Activated CD8-positive, alpha-beta memory T cell treated with anti-CD3 and anti-CD28 coated beads, Interleukin-2, amount 50 U/mL, for 24 hours (primary cell): ENCODE measurements around the gene PPEF1.
"Not testable (repeated sequence)": the region's sequence is repeated elsewhere in the genome, so short reads cannot be mapped to it uniquely, and the experiment has no call there.

ENCODE experiments used
- DNase-seq: peaks from one replicate; pipeline ENCODE4 v3.0.0-alpha.2; 2020; ENCODE audit errors: extremely low read depth

The PPEF1 gene

DNA sequence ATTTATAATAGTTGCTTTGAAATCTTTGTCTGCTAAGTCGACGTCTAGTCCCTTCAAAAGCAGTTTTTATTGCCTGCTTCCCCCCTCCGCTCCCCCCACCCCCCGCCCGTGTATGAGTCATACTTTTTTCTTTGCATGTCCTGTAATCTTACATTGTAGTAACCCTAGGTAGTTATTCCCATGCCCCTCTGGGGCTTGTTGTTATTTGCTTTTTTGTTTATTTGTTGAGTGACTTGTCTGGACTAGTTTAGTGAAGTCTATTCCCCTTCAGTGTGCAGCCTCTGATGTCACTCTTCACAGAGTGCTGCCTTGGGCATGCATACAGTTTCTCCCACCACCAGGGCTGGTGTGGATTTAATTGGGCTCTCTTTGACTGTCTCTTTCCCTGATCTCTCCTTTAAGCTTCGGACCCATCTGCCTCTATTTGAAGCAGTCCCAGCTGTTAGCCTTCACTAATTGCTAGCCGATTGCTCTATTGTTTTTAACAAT lies 86.2 kb downstream of the PPEF1 start:
- no peak for DNase-seq

DNA sequence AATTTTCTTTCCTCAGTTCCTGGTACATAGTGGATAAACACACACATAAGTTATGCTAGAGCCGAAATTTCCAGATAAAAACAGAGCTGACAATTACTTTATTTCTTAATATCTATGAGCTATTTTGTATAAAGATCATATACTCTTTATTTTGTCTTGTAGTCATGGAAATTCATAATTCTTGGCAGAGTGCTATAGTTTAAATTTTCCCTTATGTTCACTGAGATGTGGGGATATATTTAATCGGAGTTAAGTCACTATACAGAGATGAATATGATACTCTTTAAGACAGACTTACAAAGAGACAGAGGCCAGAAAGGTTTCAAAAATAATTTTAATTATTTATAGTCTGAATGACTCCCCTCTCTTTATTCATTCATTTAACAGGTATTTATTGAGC lies 89.7 kb downstream of the PPEF1 start:
- DNase-seq: no peak

DNA sequence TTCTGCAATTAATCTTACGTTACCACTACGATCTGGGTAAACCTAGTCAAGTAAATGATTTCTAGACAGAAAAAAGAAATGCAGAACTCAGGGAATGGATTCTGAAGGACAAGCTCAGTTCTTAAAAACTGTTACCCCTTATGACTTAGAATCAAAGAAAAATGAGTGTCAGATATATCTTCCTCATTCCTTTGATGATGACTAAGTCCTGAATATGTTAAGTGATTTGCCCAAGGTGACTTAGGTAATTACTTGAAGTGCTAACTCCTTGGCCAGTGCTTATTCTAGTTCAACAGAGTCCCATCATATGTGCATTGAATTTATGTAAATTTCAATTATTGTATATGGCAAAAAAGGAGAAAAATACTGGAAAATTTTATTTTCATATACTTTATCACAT lies 92.5 kb downstream of the PPEF1 start:
- no peak for DNase-seq

DNA sequence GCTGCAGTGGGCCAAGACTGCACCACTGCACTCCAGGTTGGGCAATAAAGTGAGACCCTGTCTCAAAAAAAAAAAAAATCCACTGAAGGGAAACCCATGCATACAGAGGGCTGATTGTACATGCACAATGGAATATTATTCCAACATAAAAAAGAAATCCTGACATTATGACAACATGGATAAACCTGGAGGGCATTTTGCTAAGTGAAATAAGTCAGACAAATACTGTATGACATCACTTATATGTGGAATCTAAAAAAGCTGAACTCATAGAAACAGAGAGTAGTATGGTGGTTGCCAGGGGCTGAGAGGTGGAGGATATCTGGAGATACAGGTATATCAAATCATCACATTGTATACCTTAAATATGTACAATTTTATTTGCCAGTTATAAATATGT lies 102.2 kb downstream of the PPEF1 start:
- no peak for DNase-seq

DNA sequence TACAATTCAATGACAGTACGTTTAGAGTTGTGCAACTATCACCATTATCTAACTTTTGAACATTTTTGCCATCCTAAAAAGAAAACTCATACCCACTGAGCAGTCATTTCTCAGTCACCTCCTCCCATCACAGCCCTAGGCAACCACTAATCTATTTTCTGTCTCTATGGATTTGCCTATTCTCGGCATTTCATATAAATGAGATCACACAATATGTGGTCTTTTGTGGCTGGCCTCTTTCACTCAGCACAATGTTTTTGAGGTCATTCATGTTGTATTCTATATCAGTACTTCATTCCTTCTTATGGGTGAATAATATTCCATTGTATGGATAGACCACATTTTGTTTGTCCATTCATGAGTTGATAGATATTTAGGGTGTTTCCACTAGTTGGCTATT lies 103.0 kb downstream of the PPEF1 start:
- DNase-seq: no peak

DNA sequence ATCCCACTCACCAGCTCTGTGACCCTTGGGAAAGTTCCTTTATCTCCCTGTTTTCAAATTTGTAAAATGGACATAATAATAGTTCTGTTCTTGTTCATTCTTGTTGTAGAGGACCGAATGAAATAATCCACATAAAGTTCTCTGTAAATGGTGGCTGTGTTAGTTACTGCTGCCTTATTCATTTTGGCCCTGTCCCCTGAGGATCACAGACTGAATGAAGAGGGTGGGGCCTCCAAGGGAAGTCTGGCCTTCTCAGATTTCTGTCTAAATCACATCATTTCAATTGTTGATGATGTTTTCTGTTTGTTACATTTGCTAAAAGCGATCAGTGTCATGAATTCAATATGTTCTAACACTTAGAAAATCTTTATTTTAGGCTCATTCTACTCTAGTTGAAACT lies 117.9 kb downstream of the PPEF1 start:
- DNase-seq: no peak

DNA sequence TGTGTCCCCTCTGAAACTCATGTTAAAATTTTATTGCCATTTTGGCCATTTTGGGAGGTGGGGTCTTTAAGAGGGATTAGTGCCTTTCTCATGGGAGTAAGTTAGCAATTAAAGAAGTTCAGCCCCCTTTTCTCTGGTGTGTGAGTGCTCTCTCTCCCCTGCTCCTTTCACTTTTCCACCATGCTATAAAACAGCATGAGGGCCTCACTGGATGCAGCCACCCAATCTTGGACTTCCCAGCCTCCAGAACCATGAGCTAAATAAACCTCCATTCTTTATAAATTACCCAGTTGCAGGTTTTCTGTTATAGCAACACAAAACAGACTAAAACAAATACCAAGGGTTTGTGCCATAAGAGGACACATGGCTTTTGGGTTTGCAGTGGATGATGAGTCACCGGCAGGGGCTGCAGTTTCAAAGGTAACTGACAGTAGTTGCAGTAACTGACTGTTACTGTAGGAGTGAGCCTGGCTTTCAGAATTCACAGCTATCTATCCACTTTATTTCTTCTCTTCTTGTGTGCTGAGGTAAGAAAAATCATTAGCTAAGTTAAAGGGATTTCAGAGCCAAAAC lies 121.5 kb downstream of the PPEF1 start:
- no peak for DNase-seq

DNA sequence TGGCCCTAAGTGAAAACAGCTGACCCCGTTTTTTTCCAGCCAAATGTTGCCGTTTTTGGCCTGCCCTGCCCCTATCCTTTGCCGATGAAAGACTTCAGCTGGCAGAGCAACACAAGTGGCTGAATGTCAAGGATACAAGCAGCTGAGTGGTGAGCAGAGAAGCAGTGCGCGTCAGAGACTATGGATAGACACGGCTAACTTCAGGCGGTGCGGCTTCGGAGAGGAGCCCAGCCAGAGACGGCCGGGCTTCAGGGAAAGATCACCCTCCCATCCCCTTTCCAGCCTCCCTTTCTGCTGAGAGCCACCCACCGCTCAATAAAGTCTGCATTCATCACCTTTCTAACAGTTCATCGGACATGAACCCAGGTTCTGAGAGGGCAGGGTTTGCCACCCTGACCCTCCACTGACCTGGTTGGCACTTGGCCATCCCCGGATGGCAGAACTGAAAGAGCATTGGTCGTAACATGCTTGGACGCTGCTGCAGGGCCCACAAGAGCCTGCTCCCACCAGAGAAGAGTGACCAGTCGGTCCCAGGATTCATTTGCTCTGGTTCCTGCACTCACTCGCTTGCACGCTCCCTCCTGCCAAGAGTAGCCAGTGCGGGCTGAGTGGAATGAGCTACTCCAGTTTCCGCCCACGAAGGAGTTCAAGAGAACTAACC lies 125.8 kb downstream of the PPEF1 start:
- no peak for DNase-seq

- not testable (repeated sequence) for DNase-seq
Measured at GRCh38 chrX:18847901-18848300, 140.5 kb downstream of the PPEF1 start.

- no peak for DNase-seq
Measured at GRCh38 chrX:18855919-18856644, 148.6 kb downstream of the PPEF1 start.

GRCh38 chrX:18856645-18856997 lies 149.2 kb downstream of the PPEF1 start:
- DNase-seq: no peak

DNA sequence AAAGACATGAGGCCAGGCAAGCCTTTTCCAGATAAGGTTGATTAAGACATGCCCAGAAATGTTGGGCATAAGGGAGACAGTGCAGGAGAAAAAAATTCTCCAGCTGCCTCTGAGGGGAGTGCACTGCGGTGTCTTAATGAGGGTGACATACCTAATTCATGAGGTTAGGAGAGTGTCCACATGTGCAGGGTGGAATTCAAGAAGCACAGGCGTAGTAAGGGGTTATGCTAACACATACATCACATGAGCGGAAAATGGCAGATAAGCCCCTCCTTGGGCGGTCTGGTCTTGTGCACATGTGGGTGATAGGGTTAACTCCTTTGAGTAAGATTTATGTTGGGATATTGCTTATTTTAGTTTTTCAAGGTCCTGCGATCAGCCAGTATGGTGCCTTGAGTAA lies 154.1 kb downstream of the PPEF1 start:
- DNase-seq: no peak

GRCh38 chrX:18864390-18864920 lies 157.0 kb downstream of the PPEF1 start:
- DNase-seq: no peak

DNA sequence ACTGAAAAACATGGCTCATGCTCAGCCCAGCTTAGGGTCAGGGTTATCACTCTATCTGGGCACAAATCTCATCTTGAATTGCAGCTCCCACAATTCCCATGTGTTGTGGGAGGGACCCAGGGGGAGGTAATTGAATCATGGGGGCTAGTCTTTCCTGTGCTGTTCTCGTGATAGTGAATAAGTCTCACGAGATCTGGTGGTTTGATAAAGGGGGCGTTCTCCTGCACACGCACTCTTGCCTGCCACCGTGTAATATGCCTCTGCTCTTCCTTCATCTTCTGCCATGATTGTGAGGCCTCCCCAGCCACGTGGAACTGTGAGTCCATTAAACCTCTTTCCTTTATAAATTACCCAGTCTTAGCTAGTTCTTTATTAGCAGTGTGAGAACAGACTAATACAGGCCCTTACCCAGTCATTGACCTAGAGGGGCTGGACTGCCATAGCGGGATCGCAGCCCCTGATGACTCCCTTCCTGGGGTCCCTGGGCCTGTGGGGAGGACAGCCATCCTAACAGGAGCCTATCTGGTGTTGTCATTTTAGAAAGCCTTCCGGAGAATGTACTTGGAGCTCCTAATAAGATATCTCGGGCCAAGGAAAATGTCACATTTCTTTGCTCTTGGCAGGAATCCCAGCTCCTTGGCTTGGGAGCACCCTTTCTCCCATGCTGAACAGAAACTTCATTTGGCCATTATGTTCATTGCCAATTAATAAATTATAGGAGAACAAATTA lies 163.9 kb downstream of the PPEF1 start:
- DNase-seq: no peak

GRCh38 chrX:18871970-18872369 lies 164.5 kb downstream of the PPEF1 start:
- no peak for DNase-seq

DNA sequence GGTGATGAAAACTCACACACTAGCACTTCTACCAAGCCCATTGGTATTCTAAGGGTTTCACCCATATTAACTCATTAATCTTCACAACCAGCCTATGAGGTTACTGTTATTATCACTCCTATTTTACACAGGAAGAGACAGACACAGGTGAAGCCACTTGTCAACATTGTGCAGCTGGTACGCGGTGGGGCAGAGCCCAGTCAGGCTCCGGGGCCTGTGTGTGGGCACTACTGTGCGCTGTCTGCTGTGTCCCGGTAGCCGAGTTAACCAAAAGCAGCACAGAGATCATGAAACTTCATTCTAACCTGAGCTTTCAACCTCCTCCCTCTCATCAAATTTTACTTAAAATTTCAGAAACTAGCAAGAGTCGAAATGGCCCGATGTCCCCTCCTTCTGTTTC lies 165.2 kb downstream of the PPEF1 start:
- DNase-seq: no peak

DNA sequence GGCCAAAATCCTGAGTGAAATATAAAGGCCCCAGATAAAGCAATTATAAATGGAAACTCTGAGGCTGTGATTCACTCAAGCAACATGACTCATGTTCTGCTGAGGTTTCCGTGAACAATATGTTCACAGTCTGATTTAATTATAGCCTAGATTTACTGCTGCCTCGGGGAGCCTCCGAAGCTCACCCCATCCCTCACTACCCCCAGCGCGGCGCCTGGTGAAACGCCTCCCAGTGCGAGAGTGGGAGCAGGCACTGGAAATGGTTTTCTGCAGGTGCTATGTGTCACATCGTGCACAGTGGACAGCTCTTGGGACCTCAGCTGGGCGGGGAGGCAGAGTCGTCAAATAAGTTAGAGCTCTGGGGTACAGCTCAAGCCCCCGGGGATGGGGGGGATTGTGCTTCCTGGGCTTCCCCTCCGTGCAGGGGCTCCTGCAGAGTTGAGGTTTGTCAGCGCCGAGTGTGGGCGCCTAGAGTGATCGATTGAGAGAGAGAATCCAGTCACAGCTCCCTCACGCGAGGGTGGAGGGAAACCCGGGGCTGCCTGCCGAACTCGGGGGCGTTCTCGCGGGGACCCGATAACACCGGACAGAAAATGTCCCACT lies 165.8 kb downstream of the PPEF1 start:
- DNase-seq: no peak

- DNase-seq: no peak
Measured at GRCh38 chrX:18873836-18874235, 166.4 kb downstream of the PPEF1 start.

GRCh38 chrX:18874560-18875255 lies 167.3 kb downstream of the PPEF1 start:
- no peak for DNase-seq

- no peak for DNase-seq
Measured at GRCh38 chrX:18875256-18875878, 167.9 kb downstream of the PPEF1 start.

DNA sequence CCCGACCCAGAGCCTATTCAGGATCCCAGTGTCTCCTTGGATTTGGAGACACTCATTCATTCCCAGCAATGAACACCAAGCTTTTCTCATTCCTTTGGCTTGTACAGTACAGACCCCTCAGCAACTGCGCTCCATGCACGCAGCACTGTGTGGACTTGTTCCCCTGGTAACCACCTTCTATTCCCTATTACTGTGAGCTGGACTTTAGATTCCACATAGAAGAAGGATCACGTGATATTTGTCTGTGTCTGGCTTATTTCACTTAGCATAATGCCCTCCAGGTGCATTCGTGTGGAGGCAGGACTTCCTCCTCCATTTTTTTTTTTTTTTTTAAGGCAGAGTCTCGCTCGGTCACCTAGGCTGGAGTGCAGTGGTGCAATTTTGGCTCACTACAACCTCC lies 170.0 kb downstream of the PPEF1 start:
- no peak for DNase-seq
